Parathyroid adenoma (tissue), 2 donors: Measurements from ENCODE around the gene ARHGEF4.

Source experiments
- H2AFZ ChIP-seq: fragments of 300-600 bp; sonication (generic); one replicate; pipeline ENCODE4 v1.7.0; 2017; ENCODE audit warnings: antibody characterized with exemption, mild to moderate bottlenecking
- H3K27ac ChIP-seq: fragments of 300-600 bp; sonication (generic); one replicate; pipeline ENCODE4 v1.7.0; 2017
- H3K27me3 ChIP-seq: fragments of 300-600 bp; sonication (generic); one replicate; pipeline ENCODE4 v1.7.0; 2017; ENCODE audit warnings: low read length; ENCODE audit not compliant: control insufficient read depth, insufficient read depth
- H3K36me3 ChIP-seq: fragments of 300-600 bp; sonication (generic); one replicate; pipeline ENCODE4 v1.7.0; 2017; ENCODE audit warnings: low read length; ENCODE audit not compliant: control insufficient read depth, insufficient read depth
- H3K4me1 ChIP-seq: fragments of 300-600 bp; sonication (generic); one replicate; pipeline ENCODE4 v1.7.0; 2017; ENCODE audit warnings: control low read depth
- H3K4me2 ChIP-seq: fragments of 300-600 bp; sonication (generic); one replicate; pipeline ENCODE4 v1.7.0; 2017; ENCODE audit warnings: low read length
- H3K4me3 ChIP-seq: fragments of 300-600 bp; sonication (generic); one replicate; pipeline ENCODE4 v1.7.0; 2017; ENCODE audit warnings: low read depth, low read length
- H3K79me2 ChIP-seq: fragments of 300-600 bp; sonication (generic); one replicate; pipeline ENCODE4 v1.7.0; 2017; ENCODE audit warnings: control low read depth
- H3K9ac ChIP-seq: fragments of 300-600 bp; sonication (generic); one replicate; pipeline ENCODE4 v1.7.0; 2017; ENCODE audit warnings: mild to moderate bottlenecking
- H3K9me3 ChIP-seq: fragments of 300-600 bp; sonication (generic); one replicate; pipeline ENCODE4 v1.7.0; 2017; ENCODE audit warnings: low read length; ENCODE audit not compliant: control insufficient read depth
- TF ChIP-seq, protein P1 (sequence below): fragments of 300-600 bp; sonication (generic); IDR thresholded peaks from one replicate; pipeline ENCODE4 v1.7.0; 2017; ENCODE audit warnings: antibody characterized with exemption, mild to moderate bottlenecking
- donor health status: primary hyperparathyroidism.

Gene ARHGEF4

DNA sequence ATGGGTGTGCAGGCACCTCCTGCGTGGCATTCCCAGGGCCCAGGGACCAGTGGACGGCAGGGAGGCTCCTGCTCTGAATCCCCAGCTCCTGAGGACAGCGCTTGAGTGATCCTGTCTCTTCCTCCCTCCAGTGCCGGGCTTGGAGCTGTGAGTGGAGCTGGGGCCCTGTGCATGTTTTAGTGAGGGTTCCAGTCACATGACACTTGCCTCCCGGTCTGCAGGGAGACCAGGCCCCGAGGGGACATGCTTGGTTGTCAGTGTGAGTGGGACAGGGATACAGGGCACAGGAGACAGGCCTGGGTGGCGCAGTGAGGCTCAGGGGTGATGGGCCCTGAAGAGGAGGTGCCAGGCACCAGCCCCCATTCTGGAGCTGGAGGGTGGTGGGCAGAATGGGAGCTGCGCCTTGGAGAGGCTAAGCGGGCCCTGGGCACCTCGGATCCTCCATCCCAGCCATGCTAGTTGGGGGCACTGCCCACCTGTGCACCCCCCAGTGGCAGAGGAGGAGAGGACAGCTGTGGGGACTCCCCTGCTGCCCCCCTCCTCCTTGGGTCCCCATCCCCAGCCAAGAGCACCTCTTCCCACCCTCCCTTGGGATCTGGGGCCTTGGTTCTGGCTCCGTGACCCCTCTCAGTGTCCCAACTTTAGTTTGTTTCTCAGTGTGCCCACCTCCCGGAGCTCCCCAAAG lies 12.0 kb downstream of the ARHGEF4 start:
- Histone ChIP-seq H3K4me2 (no peak overlapping the region), H3K4me3 (no peak overlapping the region), H3K27ac (no peak overlapping the region), H3K4me1 (no peaks in the 10 kb centered on the region), H3K79me2 (no peaks in the 10 kb centered on the region), H3K9ac (no peak overlapping the region), H3K27me3 (no peaks in the 10 kb centered on the region), H3K9me3 (no peaks in the 10 kb centered on the region), H2AFZ (no peak overlapping the region), H3K36me3 (no peaks in the 10 kb centered on the region)
- TF ChIP-seq, protein P1, sequence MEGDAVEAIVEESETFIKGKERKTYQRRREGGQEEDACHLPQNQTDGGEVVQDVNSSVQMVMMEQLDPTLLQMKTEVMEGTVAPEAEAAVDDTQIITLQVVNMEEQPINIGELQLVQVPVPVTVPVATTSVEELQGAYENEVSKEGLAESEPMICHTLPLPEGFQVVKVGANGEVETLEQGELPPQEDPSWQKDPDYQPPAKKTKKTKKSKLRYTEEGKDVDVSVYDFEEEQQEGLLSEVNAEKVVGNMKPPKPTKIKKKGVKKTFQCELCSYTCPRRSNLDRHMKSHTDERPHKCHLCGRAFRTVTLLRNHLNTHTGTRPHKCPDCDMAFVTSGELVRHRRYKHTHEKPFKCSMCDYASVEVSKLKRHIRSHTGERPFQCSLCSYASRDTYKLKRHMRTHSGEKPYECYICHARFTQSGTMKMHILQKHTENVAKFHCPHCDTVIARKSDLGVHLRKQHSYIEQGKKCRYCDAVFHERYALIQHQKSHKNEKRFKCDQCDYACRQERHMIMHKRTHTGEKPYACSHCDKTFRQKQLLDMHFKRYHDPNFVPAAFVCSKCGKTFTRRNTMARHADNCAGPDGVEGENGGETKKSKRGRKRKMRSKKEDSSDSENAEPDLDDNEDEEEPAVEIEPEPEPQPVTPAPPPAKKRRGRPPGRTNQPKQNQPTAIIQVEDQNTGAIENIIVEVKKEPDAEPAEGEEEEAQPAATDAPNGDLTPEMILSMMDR, result no peak

DNA sequence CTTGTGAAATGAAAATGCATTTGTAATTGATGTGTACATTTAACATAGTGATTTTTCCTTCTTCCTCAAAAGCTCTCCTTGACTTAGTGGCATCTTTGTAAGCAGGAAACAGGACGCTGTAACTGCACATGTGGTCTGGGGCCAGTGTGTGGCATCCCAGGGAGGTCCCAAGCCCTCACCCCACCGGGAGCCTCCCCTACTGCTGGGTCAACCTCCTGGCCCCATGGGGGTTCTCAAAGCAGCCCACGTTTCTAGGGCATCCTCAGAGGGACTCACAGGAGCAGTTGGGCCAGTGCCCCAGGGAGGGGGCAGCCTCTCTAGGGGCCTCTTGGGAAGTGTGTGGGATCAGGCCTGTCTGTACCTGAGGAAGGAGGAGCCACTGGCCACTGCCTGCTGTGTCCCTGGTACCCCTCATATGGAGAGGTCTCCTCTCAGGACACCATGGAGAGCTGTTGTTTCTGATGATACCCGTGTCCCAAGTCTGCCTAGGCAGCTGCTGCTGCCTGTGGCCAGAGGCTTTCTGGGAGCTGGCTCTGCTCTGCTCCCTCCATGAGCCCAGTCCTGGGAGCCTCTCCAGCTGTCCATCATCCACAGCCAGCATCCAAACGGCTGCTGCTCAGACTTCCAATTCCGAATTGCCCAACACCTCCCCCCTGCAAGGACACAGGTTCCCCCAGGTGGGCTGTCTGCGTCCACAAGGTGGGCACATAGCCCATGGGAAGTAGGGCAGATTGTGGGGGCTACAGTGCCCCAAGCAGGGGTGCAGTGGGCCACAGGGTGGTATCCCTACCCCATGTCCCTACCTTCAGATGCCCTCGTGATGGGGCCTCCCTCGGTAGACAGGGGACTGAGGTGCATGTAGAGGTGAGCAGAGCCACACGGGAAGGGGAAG lies 13.4 kb downstream of the ARHGEF4 start:
- no peaks in the 10 kb centered on the region for H3K9me3 ChIP-seq
- H3K36me3 ChIP-seq, result no peaks in the 10 kb centered on the region
- no peak overlapping the region for H3K4me2 ChIP-seq
- H3K9ac ChIP-seq, result no peak overlapping the region
- TF ChIP-seq, protein P1, result no peak
- H2AFZ ChIP-seq, result no peak overlapping the region
- no peaks in the 10 kb centered on the region for H3K4me1 ChIP-seq
- H3K27ac ChIP-seq, result no peak overlapping the region
- no peaks in the 10 kb centered on the region for H3K27me3 ChIP-seq
- H3K4me3 ChIP-seq, result no peak overlapping the region
- H3K79me2 ChIP-seq, result no peaks in the 10 kb centered on the region

DNA sequence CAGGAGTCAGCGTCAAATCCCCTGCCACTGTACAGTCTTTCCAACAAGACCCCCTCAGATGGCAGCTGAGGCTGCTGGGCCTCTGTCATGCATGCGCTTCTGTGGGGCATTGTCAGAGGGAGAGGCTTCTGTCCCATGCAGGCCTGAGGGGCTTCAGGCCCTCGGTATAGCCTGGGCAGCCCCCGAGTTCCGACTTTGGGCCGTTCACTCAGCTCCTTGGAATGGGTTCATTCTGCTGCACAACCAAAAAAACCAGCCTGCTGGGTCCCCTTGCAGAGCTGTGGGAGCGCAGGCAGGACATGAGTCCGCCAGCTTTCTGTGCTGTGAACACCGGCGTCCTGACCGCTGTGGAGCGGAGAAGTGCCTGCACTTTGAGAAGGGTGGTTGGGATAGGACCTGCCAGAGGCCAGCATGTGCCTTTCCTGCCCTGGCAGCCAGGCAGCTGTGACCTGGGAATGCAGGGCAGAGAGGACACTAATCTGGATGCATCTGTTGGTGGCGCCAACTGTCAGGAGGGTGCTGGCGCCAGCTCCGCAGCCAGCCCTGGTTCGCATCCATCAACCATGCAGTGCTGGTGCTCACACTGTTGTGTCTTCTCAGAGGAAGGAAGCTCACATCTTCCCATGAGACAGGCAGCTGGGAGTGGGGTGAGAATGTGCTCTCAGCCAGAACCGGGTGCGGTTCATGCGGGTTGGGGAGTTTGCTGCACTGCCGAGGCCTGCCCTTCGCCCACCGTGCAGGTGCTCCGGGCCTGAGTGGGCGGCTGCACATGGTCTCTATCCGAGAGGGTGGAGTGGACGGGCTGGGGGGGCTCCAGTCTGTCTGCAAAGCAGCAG lies 14.3 kb downstream of the ARHGEF4 start:
- Histone ChIP-seq H3K9ac (no peak overlapping the region), H3K27me3 (no peaks in the 10 kb centered on the region), H3K4me2 (no peak overlapping the region), H3K27ac (no peak overlapping the region), H3K9me3 (no peaks in the 10 kb centered on the region), H3K79me2 (no peaks in the 10 kb centered on the region), H3K4me3 (no peak overlapping the region), H3K36me3 (no peaks in the 10 kb centered on the region), H2AFZ (no peak overlapping the region), H3K4me1 (no peaks in the 10 kb centered on the region)
- TF ChIP-seq, protein P1, result no peak

DNA sequence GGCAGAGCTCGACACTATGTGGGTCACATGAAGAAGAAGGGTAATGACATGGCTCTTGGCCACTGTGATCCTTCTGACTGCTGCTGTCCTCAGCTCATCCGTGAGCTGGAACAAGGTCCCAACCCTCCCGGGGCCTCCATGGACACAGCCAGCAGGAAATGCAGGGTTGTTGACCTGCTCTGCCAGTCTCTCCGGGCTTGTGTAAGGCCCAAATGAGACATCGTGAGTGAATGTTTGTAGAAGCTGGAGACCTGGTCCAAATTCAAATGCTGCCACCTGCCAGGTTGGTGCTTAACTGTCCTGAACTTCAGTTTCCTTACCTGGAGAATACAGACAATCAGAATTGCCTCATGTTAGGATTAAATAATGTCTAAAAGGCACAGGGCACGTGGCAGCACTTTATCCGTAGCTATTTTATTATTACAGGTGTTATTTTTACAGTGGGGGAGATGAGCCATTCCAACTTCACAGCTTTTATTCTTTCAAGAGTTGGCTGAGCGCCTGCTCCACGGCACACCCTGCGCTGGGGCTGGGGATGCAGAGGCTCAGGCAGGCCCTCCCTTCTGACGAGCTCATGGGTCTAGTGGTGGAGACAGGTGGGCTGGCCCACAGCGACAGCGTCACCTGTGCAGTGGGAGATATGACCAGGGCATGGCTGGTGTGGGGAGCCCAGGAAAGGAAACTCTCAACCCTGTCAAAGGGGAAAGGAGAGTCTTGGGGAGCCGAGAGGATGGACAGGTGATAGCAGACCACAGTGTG lies 15.1 kb downstream of the ARHGEF4 start:
- Histone ChIP-seq H3K9ac (no peak overlapping the region), H3K36me3 (no peaks in the 10 kb centered on the region), H3K9me3 (no peaks in the 10 kb centered on the region), H3K4me2 (no peak overlapping the region), H3K27me3 (no peaks in the 10 kb centered on the region), H3K4me3 (no peak overlapping the region), H3K79me2 (no peaks in the 10 kb centered on the region), H2AFZ (no peak overlapping the region), H3K27ac (no peak overlapping the region), H3K4me1 (no peaks in the 10 kb centered on the region)
- TF ChIP-seq, protein P1, result no peak
